GM15510 (cell line): ENCODE data around the gene CTSD.

ENCODE experiments used
- POLR2A ChIP-seq: IDR thresholded peaks from 3 replicates; pipeline ENCODE4 v1.6.1; 2011; ENCODE audit warnings: borderline replicate concordance; ENCODE audit not compliant: insufficient read length; ENCODE audit errors: extremely low read depth

Gene CTSD

GRCh38 chr11:1774886-1775285 is 11.2 kb upstream of the CTSD start:
- no peak for TF ChIP-seq POLR2A

DNA sequence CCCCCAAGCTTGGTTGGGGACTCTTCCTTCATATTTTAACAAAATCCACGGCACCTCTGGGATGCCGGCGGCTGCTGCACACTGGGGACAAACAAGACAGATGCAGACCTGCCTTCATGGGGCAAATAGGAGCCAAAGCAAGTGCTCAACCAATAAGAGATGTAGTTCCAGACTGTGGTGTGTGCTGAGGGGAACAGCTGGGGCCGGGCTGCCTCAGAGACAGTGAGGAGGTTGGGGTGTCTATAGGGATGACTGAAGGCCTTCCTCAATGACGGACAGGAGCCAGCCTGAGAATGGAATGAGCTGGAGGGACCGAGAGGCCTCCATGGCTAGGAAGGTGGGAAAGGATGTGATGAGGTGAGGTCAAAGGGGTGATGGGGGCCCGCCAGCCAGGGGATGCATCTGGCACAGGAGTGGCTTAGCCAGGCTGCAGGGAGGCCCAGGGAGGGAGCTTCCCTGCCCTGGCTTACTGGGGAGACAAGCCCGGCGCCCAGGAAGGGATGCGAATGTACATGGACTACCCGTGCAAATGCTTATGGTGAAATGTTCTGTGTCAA is 10.3 kb upstream of the CTSD start:
- TF ChIP-seq POLR2A = no peak

DNA sequence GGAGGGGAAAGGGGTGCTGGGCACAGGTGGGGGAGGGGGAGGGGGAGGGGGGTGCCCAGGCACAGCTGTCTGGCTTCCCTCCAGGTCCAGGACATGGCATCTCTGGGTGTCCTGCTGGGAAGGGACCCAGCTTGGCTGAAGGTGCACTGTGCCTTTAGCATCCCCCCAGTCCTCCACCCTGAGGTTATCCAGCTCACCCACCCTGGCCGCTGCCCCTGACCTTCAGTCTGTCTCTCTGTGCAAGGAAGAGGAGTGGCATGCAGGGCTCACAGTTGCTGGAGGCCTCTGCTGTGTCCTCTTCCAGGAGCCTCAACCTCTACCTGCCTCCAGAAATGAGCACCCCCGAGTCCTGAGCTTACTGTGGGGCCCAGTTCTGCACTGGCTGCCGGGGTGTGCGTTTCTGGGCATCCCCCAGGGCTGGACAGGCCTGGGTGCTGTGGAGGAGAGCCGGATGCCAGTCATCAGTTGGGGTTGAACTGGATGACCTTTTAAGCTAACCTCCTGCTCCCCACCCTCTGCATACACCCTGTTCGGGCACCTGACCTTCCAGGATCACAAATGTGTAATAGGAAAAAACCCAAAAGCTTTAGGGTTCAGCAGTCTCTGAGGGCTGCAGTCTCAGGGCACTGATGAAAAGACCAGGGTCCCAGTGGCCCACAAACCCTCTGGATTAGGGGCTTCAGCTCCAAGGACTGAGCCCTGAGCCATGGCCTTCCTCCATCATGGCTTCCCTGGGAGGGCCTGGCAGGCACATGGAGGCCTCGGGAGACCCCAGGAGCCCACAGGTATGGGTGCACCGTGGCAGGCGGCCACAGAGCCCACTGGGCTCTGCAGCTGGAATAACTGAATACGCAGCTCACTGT is 9.6 kb upstream of the CTSD start:
- TF ChIP-seq POLR2A = no peak

GRCh38 chr11:1772270-1773130 is 8.8 kb upstream of the CTSD start:
- no peak for TF ChIP-seq POLR2A

DNA sequence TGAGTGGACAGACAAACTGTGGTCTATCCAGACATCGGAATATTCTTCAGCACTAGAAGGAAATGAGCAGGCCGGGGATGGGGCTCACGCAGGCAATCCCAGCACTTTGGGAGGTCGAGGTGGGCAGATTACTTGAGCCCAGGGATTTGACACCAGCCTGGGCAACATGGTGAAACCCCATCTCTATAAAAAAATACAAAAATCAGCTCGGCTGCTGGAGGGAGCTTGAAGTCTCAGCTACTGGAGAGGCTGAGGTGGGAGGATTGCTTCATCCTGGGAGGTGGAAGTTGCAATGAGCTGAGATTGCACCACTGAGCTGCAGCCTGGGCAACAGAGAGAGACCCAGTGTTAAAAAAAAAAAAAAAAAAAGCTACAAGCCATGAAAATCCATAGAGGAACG is 8.0 kb upstream of the CTSD start:
- no peak for TF ChIP-seq POLR2A

DNA sequence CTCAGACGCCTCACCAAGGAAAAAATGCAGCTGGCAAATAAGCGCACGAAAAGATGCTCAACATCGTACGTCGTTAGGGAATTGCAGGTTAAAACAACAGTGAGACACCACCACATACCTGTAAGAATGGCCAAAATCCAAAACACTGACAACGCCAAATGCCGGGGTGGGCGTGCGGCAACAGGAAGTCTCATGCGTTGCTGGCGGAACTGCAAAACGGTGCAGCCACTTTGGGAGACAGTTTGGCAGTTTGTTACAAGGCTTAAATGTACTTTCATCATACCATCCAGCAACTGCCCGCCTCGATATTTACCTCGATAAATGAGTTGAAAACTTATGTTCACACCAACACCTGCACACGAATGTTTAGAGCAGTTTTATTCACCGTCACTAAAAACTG is 7.5 kb upstream of the CTSD start:
- TF ChIP-seq POLR2A = no peak

DNA sequence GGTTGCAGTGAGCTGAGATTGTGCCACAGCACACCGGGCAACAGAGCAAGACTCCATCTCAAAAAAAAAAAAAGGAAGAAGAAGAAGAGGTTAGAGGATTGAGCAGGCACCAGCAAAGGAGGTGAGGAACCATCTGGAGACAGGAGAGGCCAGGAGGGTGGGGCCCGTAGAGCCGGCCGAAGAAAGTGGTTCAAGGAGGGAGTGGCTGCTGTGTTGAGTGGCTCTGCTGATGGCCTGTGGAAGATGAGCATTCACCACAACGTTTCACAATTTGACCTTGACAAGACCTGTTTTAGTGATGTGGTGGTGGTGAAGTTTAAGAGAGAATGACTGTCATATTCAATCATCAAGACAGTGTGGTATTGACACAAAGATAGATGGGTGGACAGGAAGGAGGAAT is 6.8 kb upstream of the CTSD start:
- no peak for TF ChIP-seq POLR2A

DNA sequence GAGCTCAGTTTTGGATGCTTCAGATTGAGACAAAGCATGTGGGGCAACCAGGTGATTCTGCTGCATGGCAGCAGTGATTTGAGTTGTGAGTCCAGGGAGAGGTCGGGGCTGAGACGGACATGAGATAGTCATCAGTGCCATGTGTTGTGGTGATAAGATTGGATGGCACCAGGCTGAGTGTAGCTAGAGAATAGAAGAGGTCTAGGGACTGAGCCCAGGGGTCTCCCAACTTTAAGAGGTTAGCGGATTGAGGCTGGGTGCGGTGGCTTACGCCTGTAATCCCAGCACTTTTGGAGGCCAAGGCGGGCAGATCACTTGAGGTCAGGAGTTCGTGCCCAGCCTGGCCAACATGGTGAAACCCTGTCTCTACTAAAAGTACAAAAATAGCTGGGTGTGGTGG is 6.3 kb upstream of the CTSD start:
- no peak for TF ChIP-seq POLR2A

DNA sequence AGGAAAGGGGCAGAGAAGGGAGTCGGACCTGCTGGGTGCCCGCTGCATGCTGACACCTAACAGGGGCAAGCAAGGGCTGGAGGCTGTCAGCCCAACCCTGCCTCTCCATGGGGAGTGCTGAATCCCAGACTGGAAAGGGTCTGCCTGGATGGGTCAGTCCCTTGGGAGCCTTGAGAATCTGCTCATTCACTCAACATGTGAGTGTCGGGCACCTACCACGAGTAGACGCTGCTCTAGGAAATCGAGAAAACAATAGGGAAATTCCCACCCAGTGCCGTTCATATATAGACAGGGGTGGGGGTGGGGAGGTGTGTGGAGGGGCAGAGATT is 4.4 kb upstream of the CTSD start:
- no peak for TF ChIP-seq POLR2A

GRCh38 chr11:1767399-1768140 is 3.8 kb upstream of the CTSD start:
- no peak for TF ChIP-seq POLR2A

GRCh38 chr11:1766719-1767398 is 3.1 kb upstream of the CTSD start:
- TF ChIP-seq POLR2A = no peak

DNA sequence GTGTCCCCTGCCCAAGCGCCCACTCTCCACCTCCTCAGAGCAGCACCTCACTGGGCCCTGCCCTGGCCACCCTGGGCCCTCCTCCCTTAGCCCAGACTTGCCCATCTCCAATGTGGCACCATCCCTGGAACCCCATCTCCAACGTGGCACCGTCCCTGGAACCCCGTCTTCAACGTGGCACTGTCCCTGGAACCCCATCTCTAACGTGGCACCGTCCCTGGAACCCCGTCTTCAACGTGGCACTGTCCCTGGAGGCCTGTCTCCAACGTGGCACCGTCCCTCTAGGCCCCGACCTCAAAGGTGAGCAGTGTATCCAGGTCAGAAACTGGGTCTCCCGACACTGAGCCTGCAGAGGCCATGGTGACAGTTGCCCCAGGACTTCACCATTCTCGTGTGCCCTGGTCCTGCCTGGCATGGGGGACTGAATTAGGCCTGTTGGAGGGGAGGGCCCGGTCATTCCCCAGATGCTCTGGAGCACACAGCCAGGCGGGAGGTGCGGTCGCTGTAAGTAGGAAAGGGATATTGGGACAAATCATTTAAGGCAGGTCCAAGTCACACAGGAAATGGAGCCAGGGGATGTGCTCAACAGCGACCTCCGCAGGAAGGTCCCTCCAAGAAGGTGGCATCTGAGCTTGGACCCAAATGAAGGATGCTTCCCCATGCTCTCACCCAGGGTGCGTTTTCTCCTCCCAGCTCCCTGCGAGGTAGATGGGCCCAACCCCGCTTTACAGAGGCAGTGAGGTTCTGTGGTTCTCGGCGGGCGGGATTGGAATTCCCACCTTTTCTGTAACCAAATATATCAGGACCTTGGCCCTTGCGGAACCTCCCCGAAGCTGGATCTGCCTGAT is 2.4 kb upstream of the CTSD start:
- TF ChIP-seq POLR2A = no peak

GRCh38 chr11:1763336-1763795 is 361 bp downstream of the CTSD start:
- TF ChIP-seq POLR2A = no peak
